H9 (cell line): ENCODE results near the gene BSPRY. TPM values are rescaled to one million over a fixed set of nuclear protein-coding genes. Genes with fewer than 3 reads are reported as not detected.

ENCODE experiments used
- DNase-seq: peaks from one replicate; pipeline ENCODE4 v3.0.0-alpha.2; 2017
- H2AFZ ChIP-seq: one replicate; pipeline ENCODE4 v1.6.1; 2013; ENCODE audit warnings: mild to moderate bottlenecking, low read length, control low read depth, moderate library complexity
- H2AK5ac ChIP-seq: 2 replicates; pipeline ENCODE4 v1.6.1; 2013; ENCODE audit warnings: low read length, control low read depth, mixed read lengths; ENCODE audit not compliant: insufficient read length
- H2BK120ac ChIP-seq: one replicate; pipeline ENCODE4 v1.6.1; 2013; ENCODE audit warnings: low read depth, mild to moderate bottlenecking, low read length, control low read depth, inconsistent platforms; ENCODE audit not compliant: poor library complexity, severe bottlenecking
- H2BK12ac ChIP-seq: 2 replicates; pipeline ENCODE4 v1.6.1; 2013; ENCODE audit warnings: low read length, control low read depth, mixed read lengths, low read depth; ENCODE audit not compliant: insufficient read length
- H2BK15ac ChIP-seq: 2 replicates; pipeline ENCODE4 v1.6.1; 2013; ENCODE audit warnings: low read depth, low read length, control low read depth
- H2BK20ac ChIP-seq: one replicate; pipeline ENCODE4 v1.6.1; 2013; ENCODE audit warnings: low read depth, mild to moderate bottlenecking, low read length, control low read depth, inconsistent platforms; ENCODE audit not compliant: poor library complexity, severe bottlenecking
- H2BK5ac ChIP-seq: 2 replicates; pipeline ENCODE4 v1.6.1; 2013; ENCODE audit warnings: low read length, control low read depth, mixed read lengths; ENCODE audit not compliant: insufficient read length
- H3K14ac ChIP-seq: 2 replicates; pipeline ENCODE4 v1.6.1; 2013; ENCODE audit warnings: low read length, control low read depth; ENCODE audit not compliant: insufficient read depth
- H3K18ac ChIP-seq: 2 replicates; pipeline ENCODE4 v1.6.1; 2013; ENCODE audit warnings: low read depth, mild to moderate bottlenecking, mixed read lengths, low read length, control low read depth; ENCODE audit not compliant: insufficient read length
- H3K23ac ChIP-seq: 2 replicates; pipeline ENCODE4 v1.6.1; 2013; ENCODE audit warnings: low read length, control low read depth, mixed read lengths, low read depth; ENCODE audit not compliant: insufficient read length
- H3K23me2 ChIP-seq: 2 replicates; pipeline ENCODE4 v1.6.1; 2013; ENCODE audit warnings: low read depth, mild to moderate bottlenecking, mixed read lengths, low read length, control low read depth; ENCODE audit not compliant: insufficient read length, poor library complexity, severe bottlenecking
- H3K27ac ChIP-seq: 2 replicates; pipeline ENCODE4 v1.5.1; 2013; ENCODE audit warnings: low read length, control low read depth, mixed read lengths, low read depth; ENCODE audit not compliant: insufficient read length
- H3K27me3 ChIP-seq: 2 replicates; pipeline ENCODE4 v1.6.1; 2013; ENCODE audit warnings: low read length, control low read depth, inconsistent platforms; ENCODE audit not compliant: insufficient read depth
- H3K4ac ChIP-seq: 2 replicates; pipeline ENCODE4 v1.6.1; 2013; ENCODE audit warnings: low read depth, mild to moderate bottlenecking, control low read depth, inconsistent platforms, low read length, moderate library complexity
- H3K4me1 ChIP-seq: 2 replicates; pipeline ENCODE4 v1.6.1; 2013; ENCODE audit warnings: low read length, control low read depth, inconsistent platforms; ENCODE audit not compliant: insufficient read depth
- H3K4me2 ChIP-seq: 2 replicates; pipeline ENCODE4 v1.6.1; 2013; ENCODE audit warnings: low read length, control low read depth, mixed read lengths; ENCODE audit not compliant: insufficient read length, insufficient read depth
- H3K56ac ChIP-seq: 2 replicates; pipeline ENCODE4 v1.6.1; 2013; ENCODE audit warnings: low read depth, mild to moderate bottlenecking, mixed read lengths, low read length, control low read depth; ENCODE audit not compliant: insufficient read length
- H3K79me1 ChIP-seq: 2 replicates; pipeline ENCODE4 v1.6.1; 2013; ENCODE audit warnings: low read depth, mild to moderate bottlenecking, moderate library complexity, low read length, control low read depth, inconsistent platforms; ENCODE audit not compliant: insufficient read depth, poor library complexity, severe bottlenecking
- H3K79me2 ChIP-seq: 2 replicates; pipeline ENCODE4 v1.6.1; 2013; ENCODE audit warnings: low read length, control low read depth, inconsistent platforms; ENCODE audit not compliant: insufficient read depth
- H3K9ac ChIP-seq: 2 replicates; pipeline ENCODE4 v1.6.1; 2013; ENCODE audit warnings: low read length, control low read depth, mixed read lengths; ENCODE audit not compliant: insufficient read length; ENCODE audit errors: extremely low read depth
- H3K9me3 ChIP-seq: one replicate; pipeline ENCODE4 v1.6.1; 2013; ENCODE audit warnings: low read depth, low read length, inconsistent platforms; ENCODE audit not compliant: control insufficient read depth
- H3T11ph ChIP-seq: one replicate; pipeline ENCODE4 v1.6.1; 2013; ENCODE audit warnings: mild to moderate bottlenecking, low read length, control low read depth, inconsistent platforms
- H4K20me1 ChIP-seq: one replicate; pipeline ENCODE4 v1.6.1; 2013; ENCODE audit not compliant: control insufficient read depth, insufficient read length, insufficient read depth
- H4K5ac ChIP-seq: 2 replicates; pipeline ENCODE4 v1.6.1; 2013; ENCODE audit warnings: low read depth, mild to moderate bottlenecking, mixed read lengths, low read length, control low read depth; ENCODE audit not compliant: insufficient read length
- H4K8ac ChIP-seq: replicated peaks from 2 replicates; pipeline ENCODE4 v1.6.1; 2013; ENCODE audit warnings: low read length, control low read depth, mixed read lengths, low read depth; ENCODE audit not compliant: insufficient read length
- H4K91ac ChIP-seq: 2 replicates; pipeline ENCODE4 v1.6.1; 2013; ENCODE audit warnings: low read depth, mild to moderate bottlenecking, moderate library complexity, mixed read lengths, low read length, control low read depth; ENCODE audit not compliant: insufficient read length
- H3K27ac Mint-ChIP-seq, 3 experiments: 2 replicates in 2 of 3; 3 replicates in 1 of 3; pipeline ENCODE4 v1.8.0; 2020 to 2021; ENCODE audit warnings: mixed read lengths in 3 of 3, mild to moderate bottlenecking in 1 of 3, moderate library complexity in 1 of 3
- H3K27me3 Mint-ChIP-seq: 2 replicates; pipeline ENCODE4 v1.8.0; 2021; ENCODE audit warnings: low read depth, mild to moderate bottlenecking, moderate library complexity, mixed read lengths
- H3K36me3 Mint-ChIP-seq, 3 experiments: 2 replicates in 2 of 3; 3 replicates in 1 of 3; pipeline ENCODE4 v1.8.0; 2020 to 2021; ENCODE audit warnings: low read depth in 3 of 3, mixed read lengths in 3 of 3; ENCODE audit not compliant: insufficient read depth in 1 of 3
- H3K4me1 Mint-ChIP-seq, 2 experiments: 2 replicates each; pipeline ENCODE4 v1.8.0; 2020; ENCODE audit warnings: mixed read lengths in 2 of 2
- H3K4me3 Mint-ChIP-seq, 2 experiments: 2 replicates in 1 of 2; 3 replicates in 1 of 2; pipeline ENCODE4 v1.8.0; 2020 to 2021; ENCODE audit warnings: mild to moderate bottlenecking in 2 of 2, mixed read lengths in 2 of 2, moderate library complexity in 1 of 2
- H3K9me3 Mint-ChIP-seq, 2 experiments: 2 replicates in 1 of 2; 3 replicates in 1 of 2; pipeline ENCODE4 v1.8.0; 2020; ENCODE audit warnings: mild to moderate bottlenecking in 2 of 2, mixed read lengths in 2 of 2, moderate library complexity in 1 of 2
- CTCF ChIP-seq: fragments of 200-600 bp; sonication (generic); conservative IDR thresholded peaks from 3 replicates; pipeline ENCODE4 v1.8.0; 2021; ENCODE audit warnings: antibody characterized with exemption, mild to moderate bottlenecking
- WGBS: extraction: QIAGEN DNeasy Blood & Tissue Kit; methylation state at CpG from one replicate; pipeline ENCODE4 v1.1.7; 2013; ENCODE audit warnings: missing lambda C conversion rate, low lambda C conversion rate, mixed read lengths; ENCODE audit not compliant: insufficient read length; ENCODE audit errors: extremely low coverage; 5-methylcytosine and 5-hydroxymethylcytosine counted together
- total RNA-seq: library from RNA; stranded (reverse); gene quantifications from 2 replicates; pipeline ENCODE4 v1.2.1, GENCODE V29; 2021

The BSPRY gene
- total RNA-seq, 1 experiment from 2014 or later, result 4.5 TPM

GRCh38 chr9:113368348-113368981 is 19.1 kb downstream of the BSPRY start:
- H3K9ac ChIP-seq, result no peak overlapping the region
- H4K91ac ChIP-seq, result no peak overlapping the region
- no peak overlapping the region for H3K27ac Mint-ChIP-seq
- H3K79me1 ChIP-seq, result no peaks in the 10 kb centered on the region
- no CpG with 5 or more reads among the region's 5 CpGs for WGBS
- no peaks in the 10 kb centered on the region for H3K4me1 ChIP-seq
- H3K27me3 ChIP-seq, result no peaks in the 10 kb centered on the region
- no peak overlapping the region for H3T11ph ChIP-seq
- no peak overlapping the region for H3K18ac ChIP-seq
- no peak overlapping the region for H3K56ac ChIP-seq
- H4K20me1 ChIP-seq, result no peaks in the 10 kb centered on the region
- H3K4me1 Mint-ChIP-seq, result peaks cover 8 to 12% of the 10 kb centered on the region in 2 experiments
- peaks cover 3% of the 10 kb centered on the region for H3K23me2 ChIP-seq
- H3K23ac ChIP-seq, result no peak overlapping the region
- no peak overlapping the region for H2BK5ac ChIP-seq
- no peak overlapping the region for H2BK20ac ChIP-seq
- H3K4ac ChIP-seq, result no peak overlapping the region
- no peak overlapping the region for H4K8ac ChIP-seq
- no peak for TF ChIP-seq CTCF
- no peak for DNase-seq
- H3K14ac ChIP-seq, result no peak overlapping the region
- no peak overlapping the region for H3K4me3 Mint-ChIP-seq
- no peak overlapping the region for H3K4me2 ChIP-seq
- no peaks in the 10 kb centered on the region for H3K27me3 Mint-ChIP-seq
- H2BK15ac ChIP-seq, result no peak overlapping the region
- no peak overlapping the region for H2AFZ ChIP-seq
- no peak overlapping the region for H4K5ac ChIP-seq
- no peak overlapping the region for H2BK120ac ChIP-seq
- H3K79me2 ChIP-seq, result no peaks in the 10 kb centered on the region
- no peak overlapping the region for H2AK5ac ChIP-seq
- H3K9me3 ChIP-seq, result no peaks in the 10 kb centered on the region
- H3K27ac ChIP-seq, result no peak overlapping the region
- H3K9me3 Mint-ChIP-seq, result no peaks in the 10 kb centered on the region
- H3K36me3 Mint-ChIP-seq, result peaks cover 0 to 20% (median 8%) of the 10 kb centered on the region in 3 experiments; a peak in 5 of 7 replicates
- no peak overlapping the region for H2BK12ac ChIP-seq
